Panc1 (cell line): ENCODE measurements around the gene ZNRF3. TPM values are rescaled to one million over a fixed set of nuclear protein-coding genes. Genes with fewer than 3 reads are reported as not detected.
"Not testable (repeated sequence)": the region's sequence is repeated elsewhere in the genome, so short reads cannot be mapped to it uniquely, and the experiment has no call there.

Experiments
- ATAC-seq: fragments of 200-7000 bp; cut with Tn5 transposase; 2 replicates; pipeline ENCODE4 v1.9.1; 2020; ENCODE audit warnings: mild to moderate bottlenecking, moderate library complexity
- BruUV-seq: library from RNA; stranded (reverse); fragments of 400-500 nt; replicated peaks from 2 replicates; lab custom pipeline; 2021; lab: Mats Ljungman, UMichigan
- CTCF ChIA-PET: fragments of 300-600 bp; sonication (Branson Sonifier 250); formaldehyde crosslinking; loops from one replicate; lab custom pipeline; 2022; ENCODE audit warnings: antibody characterized with exemption; lab: Charles Lee
- POLR2A ChIA-PET: fragments of 300-600 bp; sonication (Branson Sonifier 250); formaldehyde crosslinking; loops from one replicate; lab custom pipeline; 2022; ENCODE audit warnings: antibody characterized with exemption; lab: Charles Lee
- DNase-seq: peaks from one replicate; pipeline ENCODE4 v3.0.0-alpha.2; 2010; ENCODE audit warnings: low read depth, low spot score
- H3K27ac ChIP-seq: 2 replicates; pipeline ENCODE4 v1.5.1; 2011; ENCODE audit warnings: mild to moderate bottlenecking, low read length, inconsistent platforms
- H3K27me3 ChIP-seq: fragments of 200-500 bp; sonication (Bioruptor generic); 2 replicates; pipeline ENCODE4 v1.6.0; 2014; ENCODE audit warnings: low read length, inconsistent platforms; ENCODE audit not compliant: control insufficient read depth, insufficient read depth
- H3K36me3 ChIP-seq: fragments of 200-500 bp; sonication (Bioruptor generic); 2 replicates; pipeline ENCODE4 v1.5.1; 2014; ENCODE audit warnings: inconsistent platforms, mild to moderate bottlenecking, low read length, moderate library complexity; ENCODE audit not compliant: control insufficient read depth, insufficient read depth
- H3K4me1 ChIP-seq: 2 replicates; pipeline ENCODE4 v1.5.1; 2011; ENCODE audit warnings: inconsistent platforms, mild to moderate bottlenecking, low read length, moderate library complexity; ENCODE audit not compliant: control insufficient read depth, insufficient read depth
- H3K4me3 ChIP-seq, 2 experiments: 2 replicates each; pipeline ENCODE4 v1.5.1; 2011 to 2012; ENCODE audit warnings: low read depth in 2 of 2, low read length in 2 of 2, mild to moderate bottlenecking in 2 of 2, inconsistent platforms in 1 of 2, moderate library complexity in 1 of 2
- H3K9me3 ChIP-seq: fragments of 200-500 bp; sonication (Bioruptor generic); 2 replicates; pipeline ENCODE4 v1.5.1; 2014; ENCODE audit warnings: low read depth, mild to moderate bottlenecking, inconsistent platforms, low read length, moderate library complexity; ENCODE audit not compliant: control insufficient read depth, insufficient read depth
- POLR2AphosphoS5 ChIP-seq: IDR thresholded peaks from 2 replicates; pipeline ENCODE4 v1.6.1; 2012; ENCODE audit warnings: mild to moderate bottlenecking, low read depth, low read length, moderate library complexity
- REST ChIP-seq, 2 experiments: IDR thresholded peaks; 2 replicates each; pipeline ENCODE4 v1.6.1; 2011 to 2012; ENCODE audit warnings: low read depth in 2 of 2, control low read depth in 1 of 2, low read length in 1 of 2, mild to moderate bottlenecking in 1 of 2, moderate library complexity in 1 of 2; ENCODE audit not compliant: insufficient read depth in 1 of 2
- SIN3A ChIP-seq: IDR thresholded peaks from 2 replicates; pipeline ENCODE4 v1.6.1; 2012; ENCODE audit warnings: low read depth, mild to moderate bottlenecking, low read length, moderate library complexity, borderline replicate concordance; ENCODE audit not compliant: insufficient read depth
- TCF7L2 ChIP-seq: IDR thresholded peaks from 2 replicates; pipeline ENCODE4 v1.6.1; 2011; ENCODE audit warnings: mild to moderate bottlenecking, low read depth, low read length, inconsistent platforms
- in situ Hi-C: cut with HindIII; loops from 2 replicates; pipeline ENCODE4 v1.10.0; 2016; ENCODE audit warnings: low sequenced_read_pairs, low pct_unique_long_range_greater_than_20kb
- intact Hi-C: fragments of 100-400 bp; cut with micrococcal nuclease; formaldehyde crosslinking; loops from one replicate; pipeline ENCODE4 v1.10.0; 2022; ENCODE audit not compliant: unreplicated experiment
- total RNA-seq: library from RNA; stranded (reverse); gene quantifications from one replicate; pipeline ENCODE4 v1.2.1, GENCODE V29; 2021; ENCODE audit not compliant: unreplicated experiment
- TF ChIP-seq, protein P1 (sequence below): fragments of 450-650 bp; IDR thresholded peaks from 2 replicates; pipeline ENCODE4 v1.5.1; 2017; ENCODE audit warnings: mild to moderate bottlenecking

Gene ZNRF3
- total RNA-seq, 1 experiment from 2014 or later: 7.3 TPM

GRCh38 chr22:28868389-28868788, 15.0 kb upstream of the ZNRF3 start:
- CTCF ChIA-PET, intact Hi-C loops, H3K4me3 ChIP-seq, H3K9me3 ChIP-seq, in situ Hi-C loops, H3K4me1 ChIP-seq, ATAC-seq, BruUV-seq, DNase-seq, H3K36me3 ChIP-seq, H3K27ac ChIP-seq, H3K27me3 ChIP-seq, POLR2A ChIA-PET: not testable (repeated sequence)

DNA sequence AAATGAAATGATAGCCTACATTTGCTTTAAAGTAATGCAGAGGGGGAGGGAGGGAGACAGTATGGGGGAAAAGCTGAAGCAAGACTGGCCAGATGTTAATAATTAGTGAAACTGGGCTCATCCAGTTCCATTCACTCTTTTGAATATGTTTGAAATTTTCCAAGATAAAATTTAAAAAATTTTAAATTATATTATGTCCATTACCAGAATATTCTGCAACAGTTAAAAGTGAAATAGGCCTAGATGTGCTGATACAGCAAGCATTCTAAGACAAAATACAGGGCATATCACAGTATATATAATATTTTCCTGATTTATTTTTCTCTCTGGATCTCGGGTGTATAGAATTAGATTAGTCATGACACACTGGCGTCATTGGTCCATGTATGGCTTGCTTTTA, 13.6 kb upstream of the ZNRF3 start:
- Histone ChIP-seq H3K9me3 (no peaks in the 10 kb centered on the region), H3K36me3 (no peaks in the 10 kb centered on the region), H3K27ac (no peak overlapping the region), H3K4me3 (no peak overlapping the region), H3K4me1 (no peaks in the 10 kb centered on the region), H3K27me3 (no peaks in the 10 kb centered on the region)
- POLR2A ChIA-PET: interaction anchor here (0.7 kb wide), 1 partner anchor 186 kb away, joined by 6 read pairs; no protein-coding TSS in a partner anchor
- no TSS peak for BruUV-seq
- TF ChIP-seq REST (IDR thresholded peaks at IDR 0.05; ENCODE audit: insufficient read depth in 1 of 2, low read depth in 2 of 2, low read length in 1 of 2) (no peak), SIN3A (no peak), TCF7L2 (no peak), POLR2AphosphoS5 (no peak)
- TF ChIP-seq, protein P1, sequence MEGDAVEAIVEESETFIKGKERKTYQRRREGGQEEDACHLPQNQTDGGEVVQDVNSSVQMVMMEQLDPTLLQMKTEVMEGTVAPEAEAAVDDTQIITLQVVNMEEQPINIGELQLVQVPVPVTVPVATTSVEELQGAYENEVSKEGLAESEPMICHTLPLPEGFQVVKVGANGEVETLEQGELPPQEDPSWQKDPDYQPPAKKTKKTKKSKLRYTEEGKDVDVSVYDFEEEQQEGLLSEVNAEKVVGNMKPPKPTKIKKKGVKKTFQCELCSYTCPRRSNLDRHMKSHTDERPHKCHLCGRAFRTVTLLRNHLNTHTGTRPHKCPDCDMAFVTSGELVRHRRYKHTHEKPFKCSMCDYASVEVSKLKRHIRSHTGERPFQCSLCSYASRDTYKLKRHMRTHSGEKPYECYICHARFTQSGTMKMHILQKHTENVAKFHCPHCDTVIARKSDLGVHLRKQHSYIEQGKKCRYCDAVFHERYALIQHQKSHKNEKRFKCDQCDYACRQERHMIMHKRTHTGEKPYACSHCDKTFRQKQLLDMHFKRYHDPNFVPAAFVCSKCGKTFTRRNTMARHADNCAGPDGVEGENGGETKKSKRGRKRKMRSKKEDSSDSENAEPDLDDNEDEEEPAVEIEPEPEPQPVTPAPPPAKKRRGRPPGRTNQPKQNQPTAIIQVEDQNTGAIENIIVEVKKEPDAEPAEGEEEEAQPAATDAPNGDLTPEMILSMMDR: no peak
- no peak for DNase-seq
- CTCF ChIA-PET: interaction anchor here (0.7 kb wide), 1 partner anchor 162 kb away, joined by 4 read pairs; no protein-coding TSS in a partner anchor
- no peak for ATAC-seq
- in situ Hi-C loops (no loop called here), intact Hi-C loops (no loop called here)

- ATAC-seq: no peak
- ChIA-PET POLR2A (interaction anchor here (0.6 kb wide), 1 partner anchor 8 kb away, joined by 3 read pairs; no protein-coding TSS in a partner anchor), CTCF (no interaction called here)
- no TSS peak for BruUV-seq
- H3K27me3 ChIP-seq: no peaks in the 10 kb centered on the region
- TF ChIP-seq SIN3A (no peak), POLR2AphosphoS5 (no peak), REST (IDR thresholded peaks at IDR 0.05; ENCODE audit: insufficient read depth in 1 of 2, low read depth in 2 of 2, low read length in 1 of 2) (no peak), TCF7L2 (no peak)
- TF ChIP-seq, protein P1: no peak
- H3K27ac ChIP-seq: no peak overlapping the region
- H3K4me1 ChIP-seq: no peaks in the 10 kb centered on the region
- H3K36me3 ChIP-seq: no peaks in the 10 kb centered on the region
- intact Hi-C loops: no loop called here
- H3K9me3 ChIP-seq: no peaks in the 10 kb centered on the region
- in situ Hi-C loops: no loop called here
- no peak overlapping the region for H3K4me3 ChIP-seq
- DNase-seq: no peak
Measured at GRCh38 chr22:28873183-28873963, 10.0 kb upstream of the ZNRF3 start.
